ENCODE measurements around the gene PECR. TPM values are rescaled to one million over a fixed set of nuclear protein-coding genes. Genes with fewer than 3 reads are reported as not detected.

PECR gene
- total and polyA plus RNA-seq, 10 donors: 5.0 to 16.9 (median 9.9) TPM

DNA sequence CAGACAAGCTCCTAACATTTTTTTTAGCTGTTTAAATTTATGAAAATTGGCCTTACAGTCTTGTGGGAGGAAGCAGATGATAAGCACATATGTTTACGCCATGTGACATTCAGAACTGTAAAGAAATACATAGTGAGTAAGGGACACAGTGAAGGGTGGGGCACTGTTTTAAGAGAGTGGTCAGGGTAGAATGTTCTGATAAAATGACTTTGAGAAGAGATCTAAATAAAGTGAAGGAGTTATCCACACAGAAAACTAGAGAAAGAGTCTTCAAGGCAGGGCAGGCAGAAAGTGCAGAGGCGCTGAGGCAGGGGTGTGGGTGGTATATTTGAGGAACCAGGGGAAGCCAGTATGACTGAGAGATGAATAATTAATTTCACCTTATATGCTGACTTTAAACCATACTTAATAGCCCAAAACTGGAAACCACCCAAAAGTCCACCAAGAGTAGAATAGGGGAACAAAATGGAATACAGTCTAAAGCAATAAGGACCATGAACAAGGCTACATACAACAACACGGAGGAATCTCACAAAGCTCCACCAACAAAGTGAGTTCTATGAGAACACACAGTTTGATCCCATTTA is 76.8 kb downstream of the PECR start:
- DNase-seq: no peak
- Histone ChIP-seq H3K27ac (no peak overlapping the region), H3K36me3 (peaks cover 0 to 9% (median 0%) of the 10 kb centered on the region in 6 donors), H3K27me3 (replicated peaks in 1 of 7) (no peaks in the 10 kb centered on the region), H3K9me3 (no peaks in the 10 kb centered on the region), H3K4me3 (no peak overlapping the region), H3K4me1 (peaks cover 0 to 41% (median 16%) of the 10 kb centered on the region in 6 donors)
- intact Hi-C loops (cut with DNase I; ENCODE audit: low total_unique reads): no loop called here
- 63 to 66% (median 64%) methylated on average over 3 of the region's 3 CpGs for WGBS, 5 donors
- no peak for TF ChIP-seq POLR2AphosphoS5 (IDR thresholded peaks at IDR 0.05)
- TF ChIP-seq POLR2A (IDR thresholded peaks at IDR 0.05): no peak
- TF ChIP-seq, protein P1, sequence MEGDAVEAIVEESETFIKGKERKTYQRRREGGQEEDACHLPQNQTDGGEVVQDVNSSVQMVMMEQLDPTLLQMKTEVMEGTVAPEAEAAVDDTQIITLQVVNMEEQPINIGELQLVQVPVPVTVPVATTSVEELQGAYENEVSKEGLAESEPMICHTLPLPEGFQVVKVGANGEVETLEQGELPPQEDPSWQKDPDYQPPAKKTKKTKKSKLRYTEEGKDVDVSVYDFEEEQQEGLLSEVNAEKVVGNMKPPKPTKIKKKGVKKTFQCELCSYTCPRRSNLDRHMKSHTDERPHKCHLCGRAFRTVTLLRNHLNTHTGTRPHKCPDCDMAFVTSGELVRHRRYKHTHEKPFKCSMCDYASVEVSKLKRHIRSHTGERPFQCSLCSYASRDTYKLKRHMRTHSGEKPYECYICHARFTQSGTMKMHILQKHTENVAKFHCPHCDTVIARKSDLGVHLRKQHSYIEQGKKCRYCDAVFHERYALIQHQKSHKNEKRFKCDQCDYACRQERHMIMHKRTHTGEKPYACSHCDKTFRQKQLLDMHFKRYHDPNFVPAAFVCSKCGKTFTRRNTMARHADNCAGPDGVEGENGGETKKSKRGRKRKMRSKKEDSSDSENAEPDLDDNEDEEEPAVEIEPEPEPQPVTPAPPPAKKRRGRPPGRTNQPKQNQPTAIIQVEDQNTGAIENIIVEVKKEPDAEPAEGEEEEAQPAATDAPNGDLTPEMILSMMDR (IDR thresholded peaks at IDR 0.05 in 8 of 11, conservative IDR thresholded peaks at IDR 0.05 in 3 of 11): no peak

DNA sequence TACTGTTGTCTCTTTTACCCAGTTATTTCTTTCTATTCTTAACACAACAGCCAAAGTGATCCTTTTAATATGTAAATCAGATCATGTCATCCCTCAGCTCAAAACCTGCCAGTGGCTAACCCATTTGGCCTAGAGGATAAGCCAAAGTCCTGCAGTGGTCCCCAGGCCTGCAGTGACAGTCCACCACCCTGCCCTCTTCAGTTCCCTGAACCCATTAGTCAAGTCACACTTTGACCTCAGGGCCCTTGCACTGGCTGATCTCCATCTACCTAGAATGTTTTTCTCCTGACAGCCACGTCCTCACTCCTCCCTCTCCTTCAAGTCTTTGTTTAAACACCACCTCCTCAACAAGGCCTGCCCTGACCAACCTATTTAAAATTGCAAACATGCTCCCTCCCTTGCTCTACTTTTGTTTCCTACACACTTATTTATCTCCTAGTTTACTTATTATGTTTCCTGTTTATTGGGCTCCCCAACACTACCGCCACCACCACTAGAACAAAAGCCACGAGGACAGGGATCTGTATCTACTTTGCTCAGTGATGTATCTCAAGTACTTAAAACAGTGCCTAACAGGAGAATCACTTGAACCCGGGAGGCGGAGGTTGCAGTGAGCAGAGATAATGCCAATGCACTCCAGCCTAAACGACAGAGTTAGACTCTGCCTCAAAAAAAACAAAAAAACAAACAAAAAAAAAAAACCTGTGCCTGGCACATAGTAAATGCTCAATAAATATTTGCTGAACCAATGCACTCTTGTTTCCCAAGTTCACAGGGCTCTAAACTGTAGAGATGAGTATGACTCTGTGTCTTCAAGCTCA is 77.5 kb downstream of the PECR start:
- H3K4me3 ChIP-seq: no peak overlapping the region
- no peak for DNase-seq
- TF ChIP-seq, protein P1 (IDR thresholded peaks at IDR 0.05 in 8 of 11, conservative IDR thresholded peaks at IDR 0.05 in 3 of 11): no peak
- H3K27me3 ChIP-seq (replicated peaks in 1 of 7): no peaks in the 10 kb centered on the region
- intact Hi-C loops (cut with DNase I; ENCODE audit: low total_unique reads): no loop called here
- peaks cover 0 to 41% (median 16%) of the 10 kb centered on the region in 6 donors for H3K4me1 ChIP-seq
- WGBS, 5 donors: 75 to 83% (median 79%) methylated on average over 6 of the region's 6 CpGs
- no peak overlapping the region for H3K27ac ChIP-seq
- peaks cover 0 to 15% (median 0%) of the 10 kb centered on the region in 6 donors for H3K36me3 ChIP-seq
- H3K9me3 ChIP-seq: no peaks in the 10 kb centered on the region

DNA sequence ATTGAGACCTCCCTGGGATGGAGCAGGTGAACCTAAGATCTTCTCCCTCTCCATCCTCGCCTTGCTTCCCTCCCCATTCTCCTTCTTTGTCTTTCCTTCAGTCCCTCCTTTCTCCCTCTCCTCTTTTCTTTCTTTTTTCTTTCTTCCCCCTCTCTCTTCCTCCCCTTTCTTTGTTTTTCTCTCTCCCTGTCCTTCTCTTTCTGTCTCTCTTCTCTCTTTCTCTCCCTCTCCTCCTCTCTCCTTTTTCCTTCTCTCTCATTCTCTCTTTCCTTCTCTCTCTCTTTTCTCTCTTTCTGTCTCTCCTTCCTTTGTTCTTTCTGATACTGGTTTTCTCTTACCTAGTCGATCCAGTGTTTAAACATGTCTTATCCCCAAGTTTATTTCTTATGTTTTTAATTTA is 78.9 kb downstream of the PECR start:
- Histone ChIP-seq H3K4me1 (peaks cover 0 to 44% (median 16%) of the 10 kb centered on the region in 6 donors), H3K9me3 (no peaks in the 10 kb centered on the region), H3K4me3 (no peak overlapping the region), H3K27me3 (replicated peaks in 1 of 7) (no peaks in the 10 kb centered on the region), H3K27ac (no peak overlapping the region), H3K36me3 (peaks cover 0 to 18% (median 0%) of the 10 kb centered on the region in 6 donors)
- DNase-seq: no peak
- TF ChIP-seq POLR2AphosphoS5 (IDR thresholded peaks at IDR 0.05): no peak
- TF ChIP-seq, protein P1 (IDR thresholded peaks at IDR 0.05 in 8 of 11, conservative IDR thresholded peaks at IDR 0.05 in 3 of 11): no peak
- no peak for TF ChIP-seq POLR2A (IDR thresholded peaks at IDR 0.05)
- intact Hi-C loops (cut with DNase I; ENCODE audit: low total_unique reads): no loop called here
- 77 to 93% (median 89%) methylated on average over 2 of the region's 2 CpGs for WGBS, 5 donors

DNA sequence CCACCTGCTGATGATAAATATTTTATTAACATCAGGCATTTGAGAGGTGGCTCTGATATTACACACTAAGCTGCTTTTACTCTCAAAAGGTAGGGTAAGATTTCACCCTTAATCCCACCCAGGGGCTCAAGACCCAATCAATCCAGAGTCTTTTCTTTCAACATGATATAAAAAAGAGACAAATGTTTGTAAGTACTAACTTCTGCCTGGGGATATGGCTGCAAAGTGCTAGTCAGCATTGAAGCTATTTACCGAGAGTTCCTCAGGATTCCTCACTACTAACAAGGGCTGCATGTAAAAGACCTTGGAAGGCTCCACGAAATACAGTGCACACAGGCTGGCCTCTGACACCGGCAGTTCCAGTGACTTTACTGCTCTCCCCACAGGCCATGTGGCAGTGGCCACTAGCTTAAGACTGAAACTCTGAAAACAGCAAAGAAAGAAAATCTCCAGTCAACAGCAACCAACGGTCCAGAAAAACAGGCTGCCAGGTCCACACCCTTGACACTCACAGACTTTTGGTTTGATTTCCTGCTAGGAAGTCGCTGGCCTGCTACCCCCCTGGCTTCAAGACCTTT is 79.4 kb downstream of the PECR start:
- H3K9me3 ChIP-seq: no peaks in the 10 kb centered on the region
- 30 to 39% (median 35%) methylated on average over 5 of the region's 5 CpGs for WGBS, 5 donors
- H3K4me3 ChIP-seq: no peak overlapping the region
- peaks cover 0 to 47% (median 16%) of the 10 kb centered on the region in 6 donors for H3K4me1 ChIP-seq
- intact Hi-C loops (cut with DNase I; ENCODE audit: low total_unique reads): no loop called here
- peaks cover 0 to 23% (median 0%) of the 10 kb centered on the region in 6 donors for H3K36me3 ChIP-seq
- no peaks in the 10 kb centered on the region for H3K27me3 ChIP-seq (replicated peaks in 1 of 7)
- no peak for DNase-seq
- H3K27ac ChIP-seq: no peak overlapping the region
- TF ChIP-seq POLR2AphosphoS5 (IDR thresholded peaks at IDR 0.05): no peak
- TF ChIP-seq POLR2A (IDR thresholded peaks at IDR 0.05): no peak
- TF ChIP-seq, protein P1 (IDR thresholded peaks at IDR 0.05 in 8 of 11, conservative IDR thresholded peaks at IDR 0.05 in 3 of 11): no peak

Data from spleen (tissue), 11 donors.